ENCODE results near the gene GJE1. TPM values are rescaled to one million over a fixed set of nuclear protein-coding genes. Genes with fewer than 3 reads are reported as not detected.
A peak's percentile ranks its signal among the peaks of the same experiment; 100 is the strongest.

GJE1 gene
- total and polyA plus RNA-seq, 11 donors = not detected

DNA sequence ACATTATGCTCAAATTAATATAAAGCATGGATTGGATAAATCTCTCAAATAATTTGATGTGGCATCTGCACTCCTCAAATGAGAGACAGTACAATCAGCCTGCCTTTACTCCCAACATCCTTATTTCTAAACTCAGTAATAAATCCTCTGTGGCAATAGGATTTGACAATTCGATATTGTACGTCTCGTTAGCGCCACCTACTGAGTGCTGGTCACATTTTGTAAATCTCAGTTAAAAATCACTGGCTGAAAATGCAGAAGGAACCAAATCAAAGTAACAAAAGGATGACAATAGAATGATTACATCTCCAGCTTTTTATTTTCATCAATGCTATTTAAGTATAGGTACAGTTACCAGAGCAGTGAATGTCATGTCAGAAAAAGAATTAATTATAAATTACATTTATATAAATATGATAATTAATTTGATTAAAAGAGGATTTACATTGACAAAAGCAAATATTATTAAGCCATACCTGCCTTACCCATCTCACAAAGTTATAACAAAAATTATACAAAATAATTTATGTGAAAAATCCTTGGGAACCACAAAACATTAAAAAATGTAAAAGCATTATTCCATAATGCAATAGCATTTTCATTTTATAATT, 20.2 kb upstream of the GJE1 start:
- ATAC-seq = no peak

DNA sequence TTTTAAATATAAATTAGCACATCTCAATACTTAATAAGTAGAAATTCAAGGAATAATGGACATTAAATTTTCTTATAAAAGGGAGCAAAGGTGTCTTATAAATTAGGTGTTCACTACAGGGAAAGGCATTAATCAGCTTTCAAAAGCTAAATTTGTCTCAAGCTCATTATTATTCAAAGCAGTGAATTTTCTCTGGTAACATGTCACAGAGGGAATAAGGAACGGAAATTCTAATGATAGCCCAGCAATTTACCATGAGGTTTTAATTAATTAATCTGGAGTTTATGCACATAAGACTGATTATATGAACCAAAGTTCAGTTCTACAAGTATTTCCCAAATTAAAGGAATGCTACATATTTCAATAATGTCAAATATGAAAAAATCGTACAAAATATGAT, 15.4 kb upstream of the GJE1 start:
- DNase-seq = no peak
- Histone ChIP-seq H3K36me3 (no peaks in the 10 kb centered on the region), H3K9me3 (no peaks in the 10 kb centered on the region), H3K4me1 (no peaks in the 10 kb centered on the region), H3K27me3 (no peaks in the 10 kb centered on the region), H3K27ac (no peak overlapping the region), H3K4me3 (no peak overlapping the region)
- ATAC-seq = no peak
- intact Hi-C loops (cut with DNase I) = loop anchor here in 3 of 10 donors (10.0 kb wide), 3 partner anchors 133 to 443 kb away; no protein-coding TSS in a partner anchor
- TF ChIP-seq, protein P1, sequence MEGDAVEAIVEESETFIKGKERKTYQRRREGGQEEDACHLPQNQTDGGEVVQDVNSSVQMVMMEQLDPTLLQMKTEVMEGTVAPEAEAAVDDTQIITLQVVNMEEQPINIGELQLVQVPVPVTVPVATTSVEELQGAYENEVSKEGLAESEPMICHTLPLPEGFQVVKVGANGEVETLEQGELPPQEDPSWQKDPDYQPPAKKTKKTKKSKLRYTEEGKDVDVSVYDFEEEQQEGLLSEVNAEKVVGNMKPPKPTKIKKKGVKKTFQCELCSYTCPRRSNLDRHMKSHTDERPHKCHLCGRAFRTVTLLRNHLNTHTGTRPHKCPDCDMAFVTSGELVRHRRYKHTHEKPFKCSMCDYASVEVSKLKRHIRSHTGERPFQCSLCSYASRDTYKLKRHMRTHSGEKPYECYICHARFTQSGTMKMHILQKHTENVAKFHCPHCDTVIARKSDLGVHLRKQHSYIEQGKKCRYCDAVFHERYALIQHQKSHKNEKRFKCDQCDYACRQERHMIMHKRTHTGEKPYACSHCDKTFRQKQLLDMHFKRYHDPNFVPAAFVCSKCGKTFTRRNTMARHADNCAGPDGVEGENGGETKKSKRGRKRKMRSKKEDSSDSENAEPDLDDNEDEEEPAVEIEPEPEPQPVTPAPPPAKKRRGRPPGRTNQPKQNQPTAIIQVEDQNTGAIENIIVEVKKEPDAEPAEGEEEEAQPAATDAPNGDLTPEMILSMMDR (IDR thresholded peaks at IDR 0.05) = no peak
- 75 to 89% (median 83%) methylated on average over 2 of the region's 2 CpGs for WGBS, 4 donors

More for the DNA sequence above, 20.2 kb upstream of the GJE1 start:
- no peaks in the 10 kb centered on the region for H3K27me3 ChIP-seq
- H3K9me3 ChIP-seq = no peaks in the 10 kb centered on the region
- WGBS, 4 donors = 0 to 1% (median 1%) methylated on average over 4 of the region's 4 CpGs
- H3K4me1 ChIP-seq = no peaks in the 10 kb centered on the region
- intact Hi-C loops (cut with DNase I) = loop anchor here in 7 of 10 donors (2.0 to 10.0 kb wide), 5 partner anchors 128 to 438 kb away; no protein-coding TSS in a partner anchor
- DNase-seq = peak; percentile 30 to 68 (median 55)
- no peak overlapping the region for H3K4me3 ChIP-seq
- no peaks in the 10 kb centered on the region for H3K36me3 ChIP-seq
- H3K27ac ChIP-seq = no peak overlapping the region
- TF ChIP-seq POLR2A (IDR thresholded peaks at IDR 0.05) = no peak
- TF ChIP-seq, protein P1 (IDR thresholded peaks at IDR 0.05) = peak; percentile 53 to 78 (median 70)

DNA sequence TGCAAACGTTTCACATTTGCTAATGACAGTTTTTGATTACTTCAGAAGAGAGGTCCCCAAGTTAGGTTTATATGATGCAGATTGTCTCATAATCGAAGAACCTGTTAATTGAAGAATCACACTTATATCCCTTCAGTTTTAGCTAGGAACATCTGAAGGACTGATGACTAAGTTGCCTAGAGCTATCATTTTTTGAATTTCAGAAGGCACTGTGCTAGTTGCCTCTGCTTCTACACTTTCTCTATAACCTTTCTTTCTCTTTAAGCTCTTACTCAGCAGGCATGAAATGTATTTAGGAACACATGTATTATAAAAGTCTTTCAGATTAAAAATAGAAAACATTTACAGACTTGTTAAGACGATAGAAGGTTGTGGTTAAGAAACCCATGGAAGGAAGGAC, 14.4 kb upstream of the GJE1 start:
- intact Hi-C loops (cut with DNase I) = loop anchor here in 3 of 10 donors (10.0 kb wide), 3 partner anchors 134 to 444 kb away; no protein-coding TSS in a partner anchor
- no peak for ATAC-seq
- TF ChIP-seq, protein P1 (IDR thresholded peaks at IDR 0.05) = no peak
- TF ChIP-seq POLR2A (IDR thresholded peaks at IDR 0.05) = no peak
- Histone ChIP-seq H3K27ac (no peak overlapping the region), H3K27me3 (no peaks in the 10 kb centered on the region), H3K36me3 (no peaks in the 10 kb centered on the region), H3K4me1 (no peaks in the 10 kb centered on the region), H3K9me3 (no peaks in the 10 kb centered on the region), H3K4me3 (no peak overlapping the region)
- 70 to 76% (median 74%) methylated on average over 3 of the region's 3 CpGs for WGBS, 4 donors
- DNase-seq = no peak

DNA sequence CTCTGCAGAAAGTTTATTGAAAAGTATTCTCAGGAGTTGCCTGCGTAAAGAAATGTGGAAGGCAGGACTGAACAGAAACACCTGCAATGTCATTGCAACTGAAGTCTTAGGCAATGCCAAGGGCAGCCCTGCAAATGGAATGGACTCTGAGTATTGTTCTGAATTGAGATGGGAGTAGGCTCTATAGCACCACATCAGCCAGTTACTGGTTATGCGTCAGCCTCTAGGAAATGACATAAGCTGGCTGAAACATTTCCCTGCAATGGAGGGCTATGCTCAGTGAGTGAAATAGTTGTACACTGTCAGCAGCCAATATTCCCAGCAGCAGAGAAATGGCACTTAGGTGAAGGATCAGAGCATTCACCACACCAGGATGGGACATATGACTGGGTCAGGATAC, 13.8 kb upstream of the GJE1 start:
- H3K4me1 ChIP-seq = no peaks in the 10 kb centered on the region
- no peaks in the 10 kb centered on the region for H3K9me3 ChIP-seq
- no peak for TF ChIP-seq POLR2A (IDR thresholded peaks at IDR 0.05)
- TF ChIP-seq, protein P1 (IDR thresholded peaks at IDR 0.05) = no peak
- no peaks in the 10 kb centered on the region for H3K27me3 ChIP-seq
- H3K36me3 ChIP-seq = no peaks in the 10 kb centered on the region
- no peak overlapping the region for H3K27ac ChIP-seq
- no peak overlapping the region for H3K4me3 ChIP-seq
- no peak for ATAC-seq
- intact Hi-C loops (cut with DNase I) = loop anchor here in 3 of 10 donors (10.0 kb wide), 3 partner anchors 134 to 444 kb away; no protein-coding TSS in a partner anchor
- 70 to 82% (median 79%) methylated on average over 2 of the region's 2 CpGs for WGBS, 4 donors
- no peak for DNase-seq

Measured in heart left ventricle (tissue), 16 donors.